Psoas muscle (tissue), 8 donors: ENCODE measurements around the gene CCDC28B. TPM values are rescaled to one million over a fixed set of nuclear protein-coding genes. Genes with fewer than 3 reads are reported as not detected.

Experiments used
- ATAC-seq, 4 donors: fragments of 200-7000 bp; cut with Tn5 transposase; one replicate each; pipeline ENCODE4 v1.9.1; 2020; ENCODE audit warnings: moderate library complexity in 3 of 4, mild to moderate bottlenecking in 2 of 4
- DNase-seq, 2 donors: peaks; one replicate each; pipeline ENCODE4 v3.0.0-alpha.2; 2020
- H3K27ac ChIP-seq: fragments of 200-600 bp; one replicate; pipeline ENCODE4 v1.8.0; 2022
- H3K27me3 ChIP-seq, 3 donors: fragments of 200-600 bp in 1 of 3; one replicate each; pipeline versions ENCODE4 v1.6.1 to v1.8.0; 2013 to 2022; ENCODE audit warnings: low read length in 2 of 3, mild to moderate bottlenecking in 2 of 3, moderate library complexity in 1 of 3; ENCODE audit not compliant: insufficient read depth in 3 of 3
- H3K36me3 ChIP-seq, 2 donors: fragments of 200-600 bp in 1 of 2; one replicate each; pipeline versions ENCODE4 v1.6.1 to v1.8.0; 2013 to 2022; ENCODE audit warnings: low read depth in 1 of 2, mild to moderate bottlenecking in 1 of 2, moderate library complexity in 1 of 2; ENCODE audit not compliant: insufficient read depth in 1 of 2
- H3K4me1 ChIP-seq: fragments of 200-600 bp; one replicate; pipeline ENCODE4 v1.8.0; 2022
- H3K4me3 ChIP-seq: fragments of 200-600 bp; one replicate; pipeline ENCODE4 v1.8.0; 2022; ENCODE audit warnings: mild to moderate bottlenecking
- H3K9me3 ChIP-seq: fragments of 200-600 bp; one replicate; pipeline ENCODE4 v1.8.0; 2022
- WGBS, 3 donors: extraction: QIAGEN DNeasy Blood & Tissue Kit; methylation state at CpG; one replicate each; pipeline versions ENCODE4 v1.1.6 to v1.1.7; 2013; 5-methylcytosine and 5-hydroxymethylcytosine counted together
- intact Hi-C, 2 donors: fragments of 100-400 bp; cut with DNase I; formaldehyde crosslinking; loops; one replicate each; pipeline versions ENCODE4 v1.11.0 to v1.14.2; 2022
- polyA plus RNA-seq, 3 donors: library from polyadenylated mRNA; stranded (reverse); fragments of 200-250 nt; gene quantifications; one replicate each; pipeline ENCODE4 v1.2.3, GENCODE V29; 2013
- total RNA-seq, 4 donors: library from RNA; stranded (reverse); fragmentation: NEBNext Ultra II Directional in 2 of 4; extraction: Animal tissue kit (Norgen Biotek cat#: 25700) in 2 of 4; gene quantifications; one replicate each; pipeline versions ENCODE4 v1.2.1 to v1.2.4, GENCODE V29; 2021 to 2023
- TF ChIP-seq, protein P1 (sequence below): fragments of 200-600 bp; IDR thresholded peaks from one replicate; pipeline ENCODE4 v1.8.0; 2022; ENCODE audit warnings: antibody characterized with exemption
- donor health status: healthy with polysubstance abuse.
- donor health status: DM: no; HTN: no; CAD: no; lungs with moderate emphysema.
- donor health status: Bipolar disorder and iron deficiency.
- donor health status: healthy.
- donor health status: DM: yes; HTN: yes; CAD: no.
- donor health status: DM: no; HTN: no; CAD: no.
- donor health status: DM: no; HTN: no; CAD: no.
- donor health status: DM: yes; HTN: yes; CAD: no.

CCDC28B gene
- total and polyA plus RNA-seq, 7 donors: 22.2 to 69.2 (median 44.9) TPM

DNA sequence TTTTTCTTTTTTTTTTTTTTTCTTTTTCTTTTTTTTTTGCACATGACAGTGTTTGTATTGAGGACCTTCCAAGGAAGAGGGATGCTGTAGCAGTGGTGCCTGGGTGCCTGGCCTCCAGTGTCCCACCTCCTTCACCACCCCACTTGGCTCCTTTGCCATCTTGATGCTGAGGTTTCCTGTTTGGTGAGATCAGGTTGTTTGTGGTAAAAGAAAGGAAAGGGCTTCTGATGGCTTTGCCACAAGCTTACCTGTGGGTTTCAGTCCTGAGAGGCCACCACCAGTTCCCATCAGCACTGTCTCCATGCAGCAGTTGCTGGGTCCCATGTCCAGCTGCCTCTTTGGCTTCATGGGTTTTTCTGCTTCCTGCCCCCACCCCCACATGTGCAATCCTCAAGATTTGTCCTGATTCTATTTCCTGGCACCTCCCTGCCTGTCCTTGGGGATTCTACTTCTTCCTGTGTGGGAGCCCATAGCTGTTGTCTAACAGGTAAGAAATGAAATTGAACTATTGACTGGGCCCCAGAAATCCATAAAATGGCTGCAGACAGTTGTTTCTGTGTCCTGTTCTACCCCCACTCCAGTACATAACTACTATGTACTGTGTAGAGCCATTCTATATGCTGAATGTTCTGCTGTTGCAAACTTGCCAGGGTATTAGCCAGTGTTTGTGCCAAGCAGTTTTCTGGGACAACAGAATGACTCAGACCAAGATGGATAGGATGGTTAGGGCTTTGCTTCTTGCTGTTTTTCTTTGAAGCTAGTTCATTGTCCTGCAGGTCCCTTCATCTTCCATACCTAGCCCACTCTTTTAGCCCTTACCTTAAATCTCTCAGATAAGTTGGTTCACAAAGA, 4.2 kb upstream of the CCDC28B start:
- H3K27ac ChIP-seq: peak overlapping the region; percentile 94
- H3K27me3 ChIP-seq: no peaks in the 10 kb centered on the region
- H3K4me1 ChIP-seq: peaks cover 43% of the 10 kb centered on the region
- H3K9me3 ChIP-seq: no peaks in the 10 kb centered on the region
- TF ChIP-seq, protein P1, sequence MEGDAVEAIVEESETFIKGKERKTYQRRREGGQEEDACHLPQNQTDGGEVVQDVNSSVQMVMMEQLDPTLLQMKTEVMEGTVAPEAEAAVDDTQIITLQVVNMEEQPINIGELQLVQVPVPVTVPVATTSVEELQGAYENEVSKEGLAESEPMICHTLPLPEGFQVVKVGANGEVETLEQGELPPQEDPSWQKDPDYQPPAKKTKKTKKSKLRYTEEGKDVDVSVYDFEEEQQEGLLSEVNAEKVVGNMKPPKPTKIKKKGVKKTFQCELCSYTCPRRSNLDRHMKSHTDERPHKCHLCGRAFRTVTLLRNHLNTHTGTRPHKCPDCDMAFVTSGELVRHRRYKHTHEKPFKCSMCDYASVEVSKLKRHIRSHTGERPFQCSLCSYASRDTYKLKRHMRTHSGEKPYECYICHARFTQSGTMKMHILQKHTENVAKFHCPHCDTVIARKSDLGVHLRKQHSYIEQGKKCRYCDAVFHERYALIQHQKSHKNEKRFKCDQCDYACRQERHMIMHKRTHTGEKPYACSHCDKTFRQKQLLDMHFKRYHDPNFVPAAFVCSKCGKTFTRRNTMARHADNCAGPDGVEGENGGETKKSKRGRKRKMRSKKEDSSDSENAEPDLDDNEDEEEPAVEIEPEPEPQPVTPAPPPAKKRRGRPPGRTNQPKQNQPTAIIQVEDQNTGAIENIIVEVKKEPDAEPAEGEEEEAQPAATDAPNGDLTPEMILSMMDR: no peak
- peak in 1 of 2 donors; percentile 20 for DNase-seq
- peaks cover 26 to 72% of the 10 kb centered on the region in 2 donors for H3K36me3 ChIP-seq
- intact Hi-C loops: no loop called here
- ATAC-seq: no peak
- H3K4me3 ChIP-seq: no peak overlapping the region

DNA sequence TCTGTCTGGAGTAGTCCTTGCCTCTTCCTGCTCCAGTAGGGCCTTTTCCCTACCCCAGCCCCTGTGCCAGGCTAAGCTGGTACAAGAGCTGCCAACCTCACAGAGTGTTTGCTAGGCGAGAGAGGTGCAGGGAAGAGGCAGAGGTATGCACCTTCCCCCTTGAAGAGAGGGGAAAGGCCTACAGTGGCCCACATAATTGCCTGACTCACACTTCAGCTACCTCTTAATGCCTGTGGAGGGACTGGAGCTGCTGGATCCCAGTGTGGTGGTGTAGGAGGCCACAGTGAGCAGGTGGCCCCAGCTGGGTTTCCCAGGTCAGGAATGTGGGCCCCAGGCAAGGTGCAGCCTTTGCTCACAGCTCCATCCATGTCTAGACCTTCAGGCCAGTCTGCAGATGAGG, 3.3 kb upstream of the CCDC28B start:
- 76 to 94% (median 93%) methylated on average over 1 of the region's 1 CpG for WGBS, 3 donors
- intact Hi-C loops: no loop called here
- Histone ChIP-seq H3K4me3 (no peak overlapping the region), H3K36me3 (peaks cover 20 to 63% of the 10 kb centered on the region in 2 donors), H3K4me1 (peaks cover 52% of the 10 kb centered on the region), H3K27ac (peak overlapping the region; percentile 94), H3K9me3 (no peaks in the 10 kb centered on the region), H3K27me3 (no peaks in the 10 kb centered on the region)
- DNase-seq (peak in 1 of 2 donors; percentile 38), ATAC-seq (no peak)
- TF ChIP-seq, protein P1: no peak

DNA sequence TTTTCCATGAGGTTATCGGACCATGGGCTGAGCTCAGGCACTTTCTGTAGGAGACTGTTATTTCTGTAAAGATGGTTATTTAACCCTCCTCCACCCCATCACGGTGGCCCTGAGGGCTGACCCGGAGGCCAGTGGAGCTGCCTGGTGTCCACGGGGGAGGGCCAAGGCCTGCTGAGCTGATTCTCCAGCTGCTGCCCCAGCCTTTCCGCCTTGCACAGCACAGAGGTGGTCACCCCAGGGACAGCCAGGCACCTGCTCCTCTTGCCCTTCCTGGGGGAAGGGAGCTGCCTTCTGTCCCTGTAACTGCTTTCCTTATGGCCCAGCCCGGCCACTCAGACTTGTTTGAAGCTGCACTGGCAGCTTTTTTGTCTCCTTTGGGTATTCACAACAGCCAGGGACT, 2.6 kb upstream of the CCDC28B start:
- intact Hi-C loops: loop anchor here in 1 of 2 donors (2.0 kb wide), 1 partner anchor 17 kb away; no protein-coding TSS in a partner anchor
- Histone ChIP-seq H3K27ac (peak overlapping the region; percentile 94), H3K9me3 (no peaks in the 10 kb centered on the region), H3K36me3 (peaks cover 20 to 55% of the 10 kb centered on the region in 2 donors), H3K4me3 (no peak overlapping the region), H3K27me3 (no peaks in the 10 kb centered on the region), H3K4me1 (peaks cover 54% of the 10 kb centered on the region)
- TF ChIP-seq, protein P1: no peak
- ATAC-seq (no peak), DNase-seq (peak in 1 of 2 donors; percentile 52)
- 27 to 59% (median 32%) methylated on average over 6 of the region's 6 CpGs for WGBS, 3 donors

DNA sequence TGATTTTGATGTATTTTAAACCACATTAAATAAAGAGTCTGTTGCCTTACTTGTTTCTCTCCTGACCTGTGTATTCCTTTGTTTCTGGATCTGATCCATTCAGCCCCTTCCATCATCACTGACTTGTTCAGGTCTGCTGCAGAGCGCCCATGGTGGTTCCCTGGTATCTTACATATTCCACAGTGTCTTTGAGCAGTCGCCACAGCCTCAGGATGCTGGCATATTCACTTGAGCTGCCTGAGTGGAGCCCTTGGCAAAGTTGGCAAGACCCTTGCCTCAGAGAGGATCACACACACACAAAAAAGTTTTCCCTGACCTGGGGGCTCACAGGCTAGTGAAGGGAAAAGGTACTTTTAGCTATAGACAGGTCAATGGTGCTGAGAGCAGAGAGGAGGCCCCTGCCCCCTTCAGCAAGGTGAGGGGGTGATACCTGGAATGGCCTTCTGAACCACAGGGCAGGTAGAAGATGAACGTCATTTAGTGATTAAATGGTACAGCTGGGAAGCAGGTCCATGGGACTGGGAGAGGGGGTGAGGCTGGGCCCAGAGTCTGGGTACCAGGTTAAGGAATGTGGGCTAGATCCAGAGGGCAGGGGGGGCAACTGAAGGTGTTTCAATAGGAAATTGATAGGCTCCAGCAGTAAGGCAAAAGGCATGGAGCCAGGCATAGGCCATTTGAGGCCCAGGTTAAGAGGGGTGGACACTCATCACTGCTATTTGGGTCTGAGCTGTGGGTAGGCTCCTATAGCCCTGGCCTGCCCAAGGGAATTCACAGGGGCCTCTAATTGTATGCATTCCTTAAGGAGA, 2.0 kb upstream of the CCDC28B start:
- no peaks in the 10 kb centered on the region for H3K9me3 ChIP-seq
- H3K27me3 ChIP-seq: no peaks in the 10 kb centered on the region
- WGBS, 3 donors: 72 to 84% (median 78%) methylated on average over 3 of the region's 3 CpGs
- peak overlapping the region; percentile 94 for H3K27ac ChIP-seq
- H3K36me3 ChIP-seq: peaks cover 17 to 49% of the 10 kb centered on the region in 2 donors
- H3K4me3 ChIP-seq: peak overlapping the region; percentile 88
- intact Hi-C loops: loop anchor here in 1 of 2 donors (2.0 kb wide), 1 partner anchor 18 kb away; no protein-coding TSS in a partner anchor
- TF ChIP-seq, protein P1: no peak
- ATAC-seq: no peak
- DNase-seq: peak in 1 of 2 donors; percentile 44
- H3K4me1 ChIP-seq: peaks cover 54% of the 10 kb centered on the region
